Fibroblast of upper back skin (primary cell): ENCODE results near the gene STOX1.
"Not testable (repeated sequence)": the region's sequence is repeated elsewhere in the genome, so short reads cannot be mapped to it uniquely, and the experiment has no call there.

Source experiments
- DNase-seq: peaks from one replicate; pipeline ENCODE4 v3.0.0-alpha.2; 2013

The STOX1 gene

DNA sequence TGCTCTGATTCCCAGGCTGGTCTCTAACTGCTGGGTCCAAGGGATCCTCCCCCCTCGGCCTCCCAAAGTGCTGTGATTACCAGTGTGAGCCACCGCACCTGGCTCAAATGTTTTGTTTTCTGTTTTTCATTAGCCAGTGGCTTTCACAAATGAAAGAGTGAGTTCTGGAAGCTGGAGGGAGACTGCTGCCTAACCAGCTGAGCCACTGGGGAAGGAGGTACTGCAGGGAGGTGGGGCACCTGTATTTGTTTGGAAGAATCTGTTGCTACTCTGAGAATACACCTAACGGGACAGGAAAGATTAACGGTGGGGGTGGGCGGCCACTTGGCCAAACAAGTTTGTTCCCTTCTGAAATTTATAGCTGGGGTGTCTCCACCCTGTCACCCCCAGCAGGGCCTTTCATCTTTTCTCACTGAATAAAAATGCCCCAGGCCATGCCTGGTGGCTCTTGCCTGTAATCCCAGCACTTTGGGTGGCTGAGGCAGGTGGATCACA, 4.7 kb downstream of the STOX1 start:
- DNase-seq = no peak

DNA sequence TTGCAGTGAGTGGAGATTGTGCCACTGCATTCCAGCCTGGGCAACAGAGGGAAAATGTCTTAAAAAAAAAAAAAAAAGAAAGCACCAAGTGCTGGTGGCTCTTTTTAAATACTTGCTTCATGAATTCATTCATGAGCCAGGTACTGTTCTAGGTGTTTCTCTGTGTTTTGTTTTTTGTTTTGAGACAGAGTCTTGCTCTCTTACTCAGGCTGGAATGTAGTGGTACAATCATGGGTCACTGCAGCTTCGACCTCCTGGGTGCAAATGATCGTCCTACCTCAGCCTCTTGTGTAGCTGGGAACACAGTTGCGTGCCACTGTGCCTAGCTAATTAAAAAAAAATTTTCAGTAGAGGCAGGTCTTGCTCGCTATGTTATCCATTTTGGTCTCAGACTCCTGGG, 5.3 kb downstream of the STOX1 start:
- no peak for DNase-seq

DNA sequence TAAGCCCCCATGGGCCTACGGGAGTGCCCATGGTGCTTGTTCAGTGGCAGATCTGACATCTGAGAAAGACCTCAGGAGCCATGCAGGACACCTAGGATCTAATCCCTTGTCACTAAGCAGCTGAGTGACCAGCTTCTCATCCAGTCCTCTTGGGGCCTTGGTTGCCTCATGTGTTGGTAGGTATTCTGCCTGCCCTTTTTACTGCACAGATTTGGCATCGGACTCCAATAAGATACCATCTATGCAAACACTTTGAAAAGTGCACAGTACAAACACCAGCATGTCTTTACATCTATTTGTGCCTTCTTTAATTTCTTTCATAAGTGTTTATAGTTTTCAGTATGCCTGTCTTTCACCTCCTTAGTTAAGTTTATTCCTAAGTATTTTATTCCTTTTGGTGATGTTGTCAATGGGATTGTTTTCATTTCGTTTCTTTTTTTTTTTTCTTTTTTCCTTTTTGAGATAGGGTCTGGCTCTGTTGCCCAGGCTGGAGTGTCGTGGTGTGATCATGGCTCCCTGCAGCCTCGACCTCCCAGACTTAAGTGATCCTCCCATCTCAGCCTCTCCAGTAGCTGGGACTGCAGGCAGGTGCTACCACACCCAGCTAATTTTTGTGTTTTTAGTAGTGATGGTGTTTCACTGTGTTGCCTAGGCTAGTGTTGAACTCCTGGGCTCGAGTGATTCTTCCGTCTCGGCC, 10.4 kb downstream of the STOX1 start:
- no peak for DNase-seq

DNA sequence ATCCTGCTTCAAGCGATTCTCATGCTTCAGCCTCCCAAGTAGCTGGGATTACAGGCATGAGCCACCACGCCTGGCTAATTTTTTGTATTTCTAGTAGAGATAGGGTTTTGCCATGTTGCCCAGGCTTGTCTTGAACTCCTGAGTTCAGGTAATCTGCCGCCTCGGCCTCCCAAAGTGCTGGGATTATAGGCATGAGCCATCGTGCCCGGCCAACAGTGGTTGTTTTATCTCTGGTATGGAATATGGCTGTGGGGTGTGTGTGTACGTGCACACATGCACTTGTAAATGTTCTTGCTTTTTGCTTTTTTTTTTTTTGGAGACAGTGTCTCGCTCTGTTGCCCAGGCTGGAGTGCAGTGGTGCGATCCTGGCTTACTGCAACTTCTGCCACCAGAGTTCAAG, 13.3 kb downstream of the STOX1 start:
- not testable (repeated sequence) for DNase-seq

DNA sequence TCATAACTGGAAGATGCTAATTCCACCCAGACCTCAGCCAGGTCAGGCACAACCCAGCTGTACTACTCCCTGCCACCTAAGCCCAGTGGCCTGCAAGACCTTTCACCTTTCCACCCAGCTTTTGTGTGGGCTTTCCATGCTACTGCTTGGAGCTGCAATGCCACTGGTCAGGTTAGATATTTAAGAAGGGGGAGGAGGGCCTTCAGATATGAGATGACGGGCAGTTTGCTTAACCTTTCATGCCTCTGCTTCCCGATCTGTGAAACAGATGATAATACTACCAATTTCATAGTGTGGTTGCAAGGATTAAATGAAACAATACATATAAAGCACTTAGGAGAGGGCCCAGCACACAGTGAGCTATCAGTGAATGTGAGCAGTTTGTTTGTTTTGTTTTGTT, 20.9 kb downstream of the STOX1 start:
- DNase-seq = no peak

DNA sequence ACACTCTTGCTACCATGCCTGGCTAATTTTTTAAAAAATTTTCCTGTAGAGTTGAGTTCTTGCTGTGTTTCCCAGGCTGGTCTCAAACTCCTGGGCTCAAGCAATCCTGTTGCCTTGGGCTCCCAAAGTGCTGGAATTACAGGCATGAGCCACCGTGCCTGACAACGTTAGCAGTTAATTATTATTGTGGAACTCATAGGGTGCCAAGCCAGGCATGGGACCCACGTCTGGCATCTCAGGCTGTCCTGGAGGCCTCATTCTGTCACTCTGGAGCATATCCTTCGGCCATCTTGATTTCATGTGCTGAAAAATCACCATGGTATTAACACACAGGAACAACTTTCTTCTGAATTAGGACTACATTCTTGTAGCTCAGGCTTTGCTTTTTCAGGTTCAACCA, 21.5 kb downstream of the STOX1 start:
- no peak for DNase-seq

DNA sequence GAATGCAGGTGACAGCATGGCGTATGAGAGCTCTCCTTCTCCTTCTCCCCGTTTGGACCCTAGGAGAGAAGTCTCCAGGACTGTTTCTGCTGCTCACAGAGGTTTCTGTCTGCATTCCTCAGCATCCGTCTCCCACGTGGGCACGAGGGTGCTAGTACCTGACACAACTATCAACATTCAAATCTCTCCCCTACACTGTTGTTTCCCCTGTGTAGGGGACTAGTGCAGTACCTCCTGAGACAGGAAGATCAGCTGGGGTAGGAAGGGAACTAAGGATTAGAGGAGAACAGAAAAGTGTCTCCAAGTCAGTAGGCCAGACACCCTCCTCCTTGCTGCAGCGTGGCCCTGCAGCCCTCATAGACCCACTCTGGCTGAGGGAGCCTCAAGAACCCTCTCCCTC, 29.0 kb downstream of the STOX1 start:
- no peak for DNase-seq

DNA sequence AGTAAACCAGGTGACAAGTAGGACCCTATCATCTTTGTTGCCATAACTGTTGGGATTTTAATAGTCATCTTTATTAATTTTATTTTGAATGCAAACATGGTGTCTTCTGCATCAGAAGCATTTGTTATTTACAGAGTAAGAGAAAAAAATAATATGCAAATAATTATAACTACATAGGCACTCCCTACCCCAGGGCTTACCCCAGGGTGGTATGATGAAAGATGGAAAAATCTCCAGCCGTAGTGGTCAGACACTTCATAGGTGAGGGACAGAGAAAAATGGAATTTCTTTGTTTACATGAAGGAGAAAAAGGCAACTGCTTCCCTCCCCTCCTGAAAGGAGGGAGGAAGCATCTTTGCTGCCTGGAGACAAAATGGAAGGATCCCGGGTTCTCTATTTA, 29.7 kb downstream of the STOX1 start:
- DNase-seq = no peak

DNA sequence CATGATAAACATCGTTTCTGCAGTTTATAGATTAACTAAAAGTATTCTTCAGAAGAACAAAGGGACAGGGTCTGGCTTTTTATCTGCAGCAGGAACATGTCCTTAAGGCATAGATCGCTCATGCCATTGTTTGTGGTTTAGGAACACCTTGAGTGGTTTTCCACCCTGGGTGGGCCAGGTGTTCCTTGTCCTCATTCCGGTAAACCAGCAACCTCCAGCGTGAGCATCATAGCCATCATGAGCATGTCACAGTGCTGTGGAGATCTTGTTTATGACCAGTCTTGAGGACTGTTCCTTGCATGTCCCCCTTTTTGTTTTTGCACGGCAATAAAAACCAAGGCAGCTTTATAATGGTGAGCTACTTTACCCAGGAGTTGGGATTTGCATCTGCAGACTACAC, 33.9 kb downstream of the STOX1 start:
- DNase-seq = no peak

DNA sequence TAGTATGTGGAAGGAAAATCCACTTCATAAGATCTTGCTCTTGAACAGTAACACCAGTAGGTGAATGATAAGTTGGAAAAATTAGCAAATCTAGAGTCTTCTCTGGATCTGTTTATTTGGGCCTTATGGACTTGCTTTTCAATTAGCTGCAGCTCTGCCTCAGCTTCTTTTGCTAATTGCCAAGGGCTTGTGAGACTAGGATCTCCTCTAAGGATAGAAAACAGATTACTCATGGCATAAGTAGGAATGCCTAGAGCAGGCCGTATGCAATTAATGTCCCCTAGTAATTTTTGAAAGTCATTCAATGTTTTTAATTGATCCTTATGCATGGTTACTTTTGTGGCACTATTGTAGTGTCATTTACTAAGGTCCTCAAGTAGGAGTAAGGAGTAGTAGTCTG, 37.3 kb downstream of the STOX1 start:
- DNase-seq = no peak

DNA sequence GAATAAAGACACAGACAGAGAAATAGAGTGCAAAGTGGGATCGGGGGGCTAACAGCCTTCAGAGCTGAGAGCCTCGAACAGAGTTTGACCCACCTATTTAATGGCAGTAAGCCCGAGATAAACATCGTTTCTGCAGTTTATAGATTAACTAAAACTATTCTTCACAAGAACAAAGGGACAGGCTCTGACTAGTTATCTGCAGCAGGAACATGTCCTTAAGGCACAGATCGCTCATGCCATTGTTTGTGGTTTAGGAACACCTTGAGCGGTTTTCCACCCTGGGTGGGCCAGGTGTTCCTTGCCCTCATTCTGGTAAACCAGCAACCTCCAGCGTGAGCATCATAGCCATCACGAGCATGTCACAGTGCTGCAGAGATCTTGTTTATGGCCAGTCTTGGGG, 40.8 kb downstream of the STOX1 start:
- not testable (repeated sequence) for DNase-seq

DNA sequence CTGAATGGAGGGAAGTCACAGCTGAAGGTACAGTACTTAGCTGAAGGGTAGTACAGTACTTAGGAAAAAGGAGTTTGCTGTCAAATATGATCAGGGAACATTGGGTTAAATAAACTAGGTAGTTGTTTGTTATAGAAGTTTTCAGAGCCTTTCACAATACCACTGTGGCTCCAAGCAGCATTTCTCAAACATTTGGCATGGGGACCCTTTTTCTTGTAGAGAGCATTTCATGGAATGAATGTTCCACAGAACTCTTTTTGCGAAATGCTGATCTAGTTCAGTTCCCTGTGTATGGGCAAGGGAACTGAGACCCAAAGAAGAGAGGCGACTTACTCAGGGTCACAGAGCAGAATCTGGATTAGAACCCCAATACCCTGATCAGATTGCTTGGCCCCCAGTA, 42.3 kb downstream of the STOX1 start:
- no peak for DNase-seq

DNA sequence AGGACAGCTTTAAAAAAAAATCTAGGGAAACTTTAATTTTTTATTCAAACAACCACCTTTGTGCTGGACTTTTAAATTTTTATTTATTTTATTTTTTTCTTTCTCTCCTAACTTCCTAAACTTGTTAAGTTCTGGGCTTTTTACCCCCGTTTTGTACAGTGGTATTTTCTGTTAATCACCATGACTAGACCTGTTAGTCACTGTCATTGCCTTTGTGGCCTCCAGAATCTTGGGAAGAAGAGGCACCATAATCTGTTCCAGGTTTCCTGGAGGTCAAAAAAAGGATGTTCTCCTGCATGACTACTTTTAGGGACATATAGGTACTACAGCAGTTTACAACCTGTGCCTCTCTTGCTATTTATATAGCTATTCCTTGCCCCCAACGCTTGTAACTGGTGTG, 42.7 kb downstream of the STOX1 start:
- DNase-seq = no peak

DNA sequence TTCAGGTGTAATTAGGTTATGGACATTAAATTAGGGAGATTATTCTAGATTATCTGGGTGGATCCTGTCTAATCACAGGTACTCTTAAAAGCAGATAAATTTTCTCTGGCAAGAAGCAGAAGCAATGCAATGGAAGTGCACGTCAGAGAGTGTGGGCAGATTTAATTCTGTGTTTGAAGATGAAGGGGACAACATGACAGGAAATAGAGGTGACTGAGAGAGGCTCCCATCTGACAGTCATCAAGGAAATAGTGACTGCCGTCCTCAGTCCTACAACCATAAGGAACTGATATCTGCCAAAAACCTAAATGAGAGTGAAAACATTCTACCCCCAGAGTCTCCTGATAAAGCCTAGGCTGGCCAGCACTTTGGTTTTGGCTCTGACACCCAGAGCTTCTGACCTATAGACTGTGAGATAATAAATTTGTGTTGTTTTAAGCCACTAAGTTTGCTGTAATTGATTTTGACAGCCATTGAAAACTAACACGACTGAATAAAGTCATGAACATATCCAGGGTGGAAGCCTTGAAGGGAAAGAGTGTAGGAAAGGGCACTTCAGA, 43.3 kb downstream of the STOX1 start:
- DNase-seq = no peak

DNA sequence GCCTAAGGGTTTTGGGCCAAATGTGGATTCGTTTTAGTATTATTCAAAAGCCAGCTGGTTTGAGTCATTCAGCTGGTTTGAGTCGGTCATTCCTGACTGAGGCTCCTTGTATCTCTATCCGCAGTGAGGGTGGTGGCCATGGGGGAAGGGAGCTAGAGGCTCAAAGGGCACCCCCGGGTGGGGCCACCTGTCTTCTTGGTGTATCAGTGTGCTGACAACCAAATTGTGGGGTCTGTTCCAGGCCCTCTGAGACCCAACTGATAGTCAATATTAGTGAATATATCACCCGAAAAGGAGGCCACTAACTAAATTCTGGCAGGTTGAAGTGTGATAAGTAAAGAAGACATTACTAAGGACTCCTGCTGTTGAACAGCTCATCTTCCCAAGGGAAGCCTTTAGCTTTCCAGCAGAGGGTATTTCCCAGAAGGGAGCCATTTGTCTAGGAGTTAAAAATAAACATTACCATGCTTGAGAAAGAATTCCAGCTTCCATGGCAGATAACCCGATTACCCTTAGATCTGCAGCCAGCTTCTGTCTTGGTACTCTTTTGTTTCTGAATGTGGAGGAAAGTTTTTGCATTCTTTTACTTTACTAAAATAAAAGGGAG, 43.9 kb downstream of the STOX1 start:
- peak; percentile 59 for DNase-seq

DNA sequence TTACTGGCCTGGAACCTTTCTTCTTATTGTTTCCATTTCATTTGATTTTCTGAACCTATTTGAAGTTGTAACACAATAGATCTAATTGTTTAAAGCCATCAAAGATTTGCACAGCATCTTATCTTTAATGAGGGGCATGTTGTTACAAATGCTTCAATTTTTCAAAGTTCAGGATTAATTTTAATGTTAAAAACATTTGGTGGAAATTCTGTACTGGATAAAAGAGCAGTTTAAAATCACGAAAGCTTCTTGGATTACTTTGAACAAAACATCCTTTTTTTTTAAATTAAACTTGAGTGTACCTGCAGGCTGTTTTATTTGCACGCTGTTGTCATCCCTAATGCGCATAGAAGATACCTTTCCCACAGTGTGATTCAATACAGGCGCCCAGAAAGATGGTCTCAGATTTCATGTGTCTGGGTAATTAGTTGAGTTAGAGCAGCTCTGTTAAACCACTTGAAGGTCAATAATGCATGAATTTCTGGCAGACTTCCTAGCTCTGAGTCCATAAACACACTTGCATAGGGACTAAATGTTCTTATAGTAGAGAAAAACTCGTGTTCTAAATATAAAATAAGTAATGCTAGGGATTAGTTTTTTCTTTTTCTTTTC, 44.5 kb downstream of the STOX1 start:
- DNase-seq = peak; percentile 86

DNA sequence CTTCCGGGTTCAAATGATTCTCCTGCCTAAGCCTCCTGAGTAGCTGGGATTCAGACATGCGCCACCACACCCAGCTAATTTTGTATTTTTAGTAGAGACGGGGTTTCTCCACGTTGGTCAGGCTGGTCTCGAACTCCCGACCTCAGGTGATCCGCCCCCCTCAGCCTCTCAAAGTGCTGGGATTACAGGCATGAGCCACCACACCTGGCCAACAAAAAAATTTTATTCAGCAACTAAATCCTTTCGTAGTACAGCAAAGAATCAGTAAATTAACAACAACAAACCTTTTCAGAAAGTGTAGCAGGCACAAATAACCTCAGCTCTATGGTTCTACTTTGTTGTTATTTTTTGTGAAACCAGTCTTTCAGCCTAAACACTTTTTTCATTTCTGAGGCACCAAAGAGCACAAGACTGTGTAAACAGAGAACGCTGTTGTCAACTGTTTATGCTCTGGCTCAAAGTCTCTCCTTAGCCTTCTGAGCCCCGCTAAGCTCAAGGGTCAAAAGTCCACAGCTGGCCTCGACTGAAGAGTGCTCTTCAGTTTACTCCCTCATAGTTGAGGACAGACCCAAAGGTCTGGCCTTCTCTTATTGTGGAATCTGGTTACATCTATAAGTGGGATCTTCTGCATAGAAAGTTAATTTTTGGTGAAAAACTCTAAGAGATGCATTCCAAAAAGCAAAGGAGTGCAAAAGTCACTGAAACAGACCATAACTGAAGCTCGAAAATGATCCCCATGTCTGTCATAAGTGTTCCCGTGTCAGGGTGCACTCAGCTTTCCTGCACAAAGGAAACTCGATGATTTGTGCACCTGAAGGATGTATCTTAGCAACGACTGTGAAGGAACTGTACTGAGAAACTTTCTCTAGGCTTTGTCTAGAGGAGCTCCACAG, 49.2 kb downstream of the STOX1 start:
- DNase-seq = no peak

DNA sequence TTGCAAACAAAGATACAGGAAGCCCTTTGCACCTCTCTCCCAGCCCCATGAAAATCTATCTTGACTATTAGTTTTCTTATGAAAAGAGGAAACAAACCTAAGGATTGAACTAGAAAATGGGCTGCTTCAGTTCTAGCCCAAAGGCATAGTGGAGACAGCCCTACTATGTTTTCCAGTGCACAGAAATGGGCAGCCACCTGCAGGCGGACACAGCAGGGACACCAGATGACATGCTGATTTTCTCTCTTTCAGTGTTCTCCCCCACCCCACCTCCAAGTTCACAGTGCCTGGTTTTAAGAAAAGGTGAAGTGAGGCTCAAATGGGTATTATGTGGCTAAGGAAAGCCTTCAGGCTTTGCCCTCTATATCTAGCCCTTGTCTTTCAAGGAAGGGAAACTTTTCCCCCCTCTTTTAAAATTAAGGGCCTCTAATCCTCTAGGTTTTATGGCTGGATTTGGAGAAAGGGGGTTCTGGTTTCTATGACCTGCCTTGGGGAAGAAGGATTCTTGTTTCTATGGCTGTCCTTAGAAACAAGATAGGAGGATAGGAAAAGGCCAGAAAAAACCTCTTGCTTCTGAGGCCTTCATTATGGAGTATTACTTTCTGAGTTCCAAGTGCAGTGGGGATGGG, 50.3 kb downstream of the STOX1 start:
- DNase-seq = no peak

DNA sequence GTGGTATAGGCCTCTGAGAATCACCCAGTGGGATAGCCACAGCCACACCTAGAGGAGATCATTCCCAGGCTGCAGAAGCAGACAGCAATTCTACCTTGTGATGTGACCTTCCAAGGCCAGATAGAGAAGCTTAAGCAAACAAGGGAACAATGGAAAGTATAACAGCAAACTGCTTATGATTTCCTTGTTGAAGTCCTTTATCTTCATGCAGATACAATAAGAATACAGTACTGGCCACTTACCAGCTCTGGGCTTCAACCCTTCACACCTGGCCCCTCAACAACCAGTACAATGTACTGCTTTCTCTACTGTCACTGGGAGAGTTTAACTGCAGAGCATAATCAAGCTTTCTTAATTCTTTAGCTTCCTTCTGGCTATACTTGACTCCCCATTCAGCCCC, 51.2 kb downstream of the STOX1 start:
- DNase-seq = no peak

DNA sequence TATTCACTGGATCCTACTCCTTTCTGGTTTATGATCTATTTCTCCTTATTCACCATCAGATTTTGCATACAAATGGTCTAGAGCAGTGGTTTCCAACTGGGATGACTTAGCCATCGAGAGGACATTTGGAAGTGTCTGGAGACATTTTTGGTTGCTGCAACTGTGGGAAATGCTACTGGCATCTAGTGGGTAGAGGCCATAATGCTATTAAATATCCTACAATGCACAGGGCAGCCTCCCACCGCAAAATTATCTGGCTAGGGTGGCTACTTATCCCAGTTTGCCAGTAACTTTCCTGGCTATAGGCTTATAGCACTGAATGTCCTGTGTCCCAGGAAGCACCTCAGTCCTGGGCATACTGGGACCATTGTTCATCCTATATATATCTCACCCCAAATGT, 52.3 kb downstream of the STOX1 start:
- DNase-seq = no peak

DNA sequence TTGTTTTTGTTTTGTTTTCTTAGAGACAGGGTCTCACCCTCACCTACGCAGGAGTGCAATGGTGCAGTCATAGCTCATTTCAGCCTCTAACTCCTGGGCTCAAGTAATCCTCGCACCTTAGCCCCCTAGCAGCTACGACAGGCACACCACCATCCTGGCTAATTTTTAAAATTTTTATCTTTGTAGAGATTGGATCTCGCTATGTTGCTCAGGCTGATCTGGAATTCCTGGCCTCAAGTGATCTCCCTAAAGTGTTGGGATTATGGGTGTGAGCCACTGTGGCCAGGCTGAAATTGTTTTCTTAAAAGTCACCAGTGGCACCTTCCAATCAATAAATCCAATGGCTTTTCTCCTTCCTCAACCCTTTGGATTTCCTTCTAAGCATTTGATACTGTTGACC, 52.9 kb downstream of the STOX1 start:
- no peak for DNase-seq

DNA sequence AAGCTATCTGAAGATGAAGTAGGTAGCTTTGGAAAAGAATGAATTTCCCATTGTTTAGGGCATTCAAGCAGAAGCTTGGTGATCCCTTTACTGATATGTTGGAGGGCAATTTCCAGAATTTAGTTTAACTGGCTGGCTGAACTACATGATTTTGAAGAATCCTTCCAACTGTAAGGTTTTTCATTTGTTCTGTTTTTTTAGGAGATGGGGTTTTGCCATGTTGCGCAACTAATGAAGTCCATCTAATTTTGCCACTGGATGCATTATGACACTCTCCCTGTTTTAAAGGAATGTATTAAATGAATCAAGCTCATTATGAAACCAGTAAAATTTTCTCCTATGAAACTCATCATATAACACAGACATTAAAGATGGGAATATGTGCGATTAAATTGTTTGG, 67.7 kb downstream of the STOX1 start:
- DNase-seq = no peak

DNA sequence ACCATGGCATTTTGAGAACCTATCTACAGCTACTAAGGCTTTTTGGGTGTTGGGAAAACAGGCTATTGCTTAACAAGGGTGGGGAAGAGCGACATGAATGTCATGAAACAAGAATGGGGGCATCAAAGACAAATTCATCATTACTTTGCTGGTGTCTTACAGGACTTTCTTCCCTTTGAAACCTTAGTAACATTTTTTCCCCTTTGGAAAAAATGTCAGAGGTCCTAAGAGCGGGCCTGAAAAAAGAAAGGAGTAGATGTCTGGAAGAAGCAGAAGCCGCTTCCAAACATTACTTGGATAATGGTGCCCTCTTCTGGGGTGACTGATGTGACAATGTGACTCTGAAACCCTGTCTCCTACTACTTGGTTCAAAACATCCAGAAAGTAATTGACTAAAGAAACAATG, 70.0 kb downstream of the STOX1 start:
- DNase-seq = peak; percentile 77
